HUDEP-2 (cell line): ENCODE measurements around the gene PTCH2.
"Not testable (repeated sequence)": the region's sequence is repeated elsewhere in the genome, so short reads cannot be mapped to it uniquely, and the experiment has no call there.

Experiments
- DNase-seq, 76 experiments: peaks; one replicate each; lab custom pipeline; 2025; ENCODE audit not compliant: unreplicated experiment in 76 of 76; lab: John Stamatoyannopoulos, UW

The PTCH2 gene

DNA sequence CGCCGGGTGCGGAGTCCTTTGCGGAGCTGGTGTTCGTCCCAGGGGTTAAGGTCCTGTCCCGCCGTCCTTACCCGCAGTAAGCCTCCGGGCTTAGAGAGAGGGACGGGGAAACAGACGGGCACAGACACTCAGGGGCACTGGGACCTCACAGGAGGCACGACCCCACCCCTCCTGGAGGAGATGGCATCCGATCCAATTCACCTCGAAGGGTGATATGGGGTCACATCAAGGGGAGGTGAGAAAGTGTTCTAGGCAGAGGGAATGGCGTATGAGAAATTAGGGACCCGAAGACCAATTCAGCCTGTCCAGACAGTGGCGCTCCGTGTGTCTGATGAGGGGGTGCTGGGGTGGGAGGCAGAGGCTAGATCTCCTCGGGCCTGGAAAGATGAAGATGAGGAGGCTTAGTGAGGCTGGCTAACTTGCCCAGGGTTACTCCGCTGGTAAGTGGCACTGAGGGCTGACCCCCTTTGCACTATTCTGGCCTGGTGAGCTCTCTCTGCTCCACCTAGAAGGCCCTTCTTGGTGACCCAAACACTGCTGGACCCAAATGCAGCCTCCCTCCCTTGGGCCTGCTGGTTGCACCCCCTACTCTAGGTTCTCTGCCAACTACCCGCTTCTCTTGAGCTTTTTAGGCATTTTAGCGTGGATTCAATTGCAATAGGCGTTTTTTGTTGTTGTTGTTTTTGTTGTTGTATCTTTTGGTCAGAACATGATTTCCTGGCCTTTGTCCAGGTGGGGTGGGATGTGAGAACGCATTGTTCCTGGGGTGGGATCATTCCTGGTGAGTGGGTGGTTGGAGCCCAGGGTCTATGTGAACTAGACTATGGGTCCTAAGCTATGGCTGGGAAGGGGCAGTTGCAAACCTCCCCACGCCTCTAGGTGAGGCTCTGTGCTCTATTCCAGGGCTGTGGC, 22.5 kb downstream of the PTCH2 start:
- DNase-seq: peak in 1 of 76 experiments; percentile 76

- peak in 75 of 76 experiments; percentile 66 to 96 (median 87) for DNase-seq
Measured at GRCh38 chr1:44819608-44820327, 23.3 kb downstream of the PTCH2 start.

DNA sequence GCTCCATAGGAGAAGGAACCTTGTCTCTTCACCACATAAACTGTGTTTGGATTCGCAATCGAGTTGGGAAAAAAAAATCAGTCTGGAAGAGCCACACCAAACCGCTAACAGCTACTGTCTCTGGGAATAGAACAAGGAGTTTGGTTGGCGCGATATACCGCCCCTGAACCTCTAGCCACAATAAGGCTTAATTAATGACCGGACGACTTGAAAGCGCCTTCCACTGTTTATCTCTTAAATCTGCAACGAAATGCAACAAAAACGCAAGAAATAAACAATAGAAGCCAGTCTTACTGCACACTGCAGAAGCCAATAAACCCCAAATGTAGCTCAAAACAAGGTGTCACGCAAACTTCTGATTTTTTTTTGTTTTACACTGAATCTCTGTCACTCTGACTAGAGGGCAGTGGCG, 23.9 kb downstream of the PTCH2 start:
- DNase-seq: no peak

DNA sequence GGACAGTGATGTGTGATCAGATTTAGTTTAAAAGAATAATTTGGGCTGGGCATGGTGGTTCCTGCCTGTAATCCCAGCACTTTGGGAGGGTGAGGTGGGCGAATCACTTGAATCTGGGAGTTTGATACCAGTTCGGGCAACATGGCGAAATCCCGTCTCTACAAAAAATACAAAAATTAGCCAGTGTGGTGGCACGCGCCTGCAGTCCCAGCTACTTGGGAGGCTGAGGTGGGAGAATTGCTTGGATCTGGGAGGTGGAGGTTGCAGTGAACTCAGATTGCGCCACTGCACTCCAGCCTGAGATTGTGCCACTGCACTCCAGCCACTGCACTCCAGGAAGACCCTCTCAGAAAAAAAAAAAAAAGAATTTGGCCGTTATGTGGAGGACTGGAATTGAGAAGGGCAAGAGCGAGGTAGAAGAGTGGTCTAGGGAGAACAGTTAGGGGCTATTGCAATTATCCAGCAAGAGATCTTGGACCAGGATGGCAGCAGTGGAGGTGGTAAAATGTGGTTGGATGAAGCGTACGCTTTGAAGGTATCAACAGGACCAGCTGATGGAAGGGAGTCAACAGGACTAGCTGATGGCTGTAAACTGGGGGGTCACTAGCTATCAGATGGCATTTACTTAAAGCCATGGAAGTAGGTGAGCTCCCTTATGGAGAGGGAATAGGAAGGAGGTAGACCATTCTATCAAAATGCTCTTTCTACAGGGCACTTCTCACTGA, 25.1 kb downstream of the PTCH2 start:
- DNase-seq: no peak

GRCh38 chr1:44817307-44817706, 25.7 kb downstream of the PTCH2 start:
- DNase-seq: no peak

GRCh38 chr1:44815926-44816325, 27.1 kb downstream of the PTCH2 start:
- DNase-seq: not testable (repeated sequence)

DNA sequence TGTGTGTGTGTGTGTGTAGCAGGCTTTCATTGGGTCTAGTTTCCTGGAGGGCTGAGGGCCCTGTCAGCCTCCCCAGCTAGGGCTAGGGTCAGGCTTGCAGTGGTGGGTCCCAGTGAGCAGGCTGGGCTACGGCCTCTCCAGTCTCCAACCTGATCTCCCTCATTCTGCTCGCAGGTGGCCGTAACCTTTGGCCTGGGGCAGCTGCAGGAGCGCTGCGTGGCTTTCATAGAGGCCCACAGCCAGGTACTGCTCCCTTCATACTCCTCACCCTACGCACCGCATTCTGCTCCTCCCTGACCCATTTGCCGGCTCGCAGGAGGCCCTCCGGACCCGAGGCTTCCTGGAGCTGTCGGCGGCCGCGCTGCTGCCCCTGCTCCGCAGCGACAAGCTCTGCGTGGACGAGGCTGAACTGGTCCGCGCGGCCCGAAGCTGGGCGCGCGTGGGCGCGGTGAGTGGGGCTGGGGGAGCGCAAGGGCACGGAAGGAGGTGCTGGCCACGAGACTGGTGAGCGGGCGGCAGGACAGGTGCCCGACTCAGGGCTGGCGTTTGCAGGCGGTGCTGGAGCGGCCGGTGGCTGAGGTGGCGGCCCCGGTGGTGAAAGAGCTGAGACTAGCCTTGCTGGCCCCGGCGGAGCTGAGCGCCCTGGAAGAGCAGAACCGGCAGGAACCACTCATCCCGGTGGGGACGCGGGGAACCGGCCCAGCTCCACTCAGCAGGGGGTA, 30.1 kb downstream of the PTCH2 start:
- DNase-seq: no peak

DNA sequence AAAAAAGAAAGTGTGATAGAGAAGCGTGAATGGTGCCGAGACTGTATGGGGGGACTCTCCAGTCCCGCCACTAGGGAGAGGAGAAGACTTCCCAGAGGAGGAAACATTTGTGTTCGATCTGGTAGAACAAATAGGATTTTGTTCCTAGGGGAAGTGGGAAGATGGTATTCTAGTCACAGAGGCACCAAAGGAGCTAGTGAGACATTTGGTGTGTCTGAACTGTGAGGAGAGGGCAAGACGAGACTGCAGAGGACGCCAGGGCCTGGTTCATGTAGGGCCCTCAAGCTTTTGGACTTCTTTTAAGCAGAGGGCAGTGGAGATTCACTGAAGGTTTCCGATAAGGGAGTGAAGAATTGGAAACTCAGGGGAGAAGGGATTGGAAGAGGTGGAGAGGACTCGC, 31.8 kb downstream of the PTCH2 start:
- DNase-seq: no peak

GRCh38 chr1:44810762-44811105, 32.3 kb downstream of the PTCH2 start:
- DNase-seq: not testable (repeated sequence)

- DNase-seq: peak in 30 of 76 experiments; percentile 8 to 55 (median 22)
Measured at GRCh38 chr1:44810101-44810761, 32.8 kb downstream of the PTCH2 start.

GRCh38 chr1:44808938-44809917, 33.8 kb downstream of the PTCH2 start:
- DNase-seq: peak in 27 of 76 experiments; percentile 12 to 78 (median 34)

GRCh38 chr1:44808063-44808937, 34.8 kb downstream of the PTCH2 start, which contains the start of gene BTBD19:
Gene BTBD19, plus strand, starts transcription at chr1:44808523. Its CDS starts 298 bp downstream, at chr1:44808821.
- peak in 40 of 76 experiments; percentile 17 to 73 (median 50) for DNase-seq

GRCh38 chr1:44807364-44808062, 35.5 kb downstream of the PTCH2 start:
- DNase-seq: peak in 74 of 76 experiments; percentile 43 to 95 (median 83)

DNA sequence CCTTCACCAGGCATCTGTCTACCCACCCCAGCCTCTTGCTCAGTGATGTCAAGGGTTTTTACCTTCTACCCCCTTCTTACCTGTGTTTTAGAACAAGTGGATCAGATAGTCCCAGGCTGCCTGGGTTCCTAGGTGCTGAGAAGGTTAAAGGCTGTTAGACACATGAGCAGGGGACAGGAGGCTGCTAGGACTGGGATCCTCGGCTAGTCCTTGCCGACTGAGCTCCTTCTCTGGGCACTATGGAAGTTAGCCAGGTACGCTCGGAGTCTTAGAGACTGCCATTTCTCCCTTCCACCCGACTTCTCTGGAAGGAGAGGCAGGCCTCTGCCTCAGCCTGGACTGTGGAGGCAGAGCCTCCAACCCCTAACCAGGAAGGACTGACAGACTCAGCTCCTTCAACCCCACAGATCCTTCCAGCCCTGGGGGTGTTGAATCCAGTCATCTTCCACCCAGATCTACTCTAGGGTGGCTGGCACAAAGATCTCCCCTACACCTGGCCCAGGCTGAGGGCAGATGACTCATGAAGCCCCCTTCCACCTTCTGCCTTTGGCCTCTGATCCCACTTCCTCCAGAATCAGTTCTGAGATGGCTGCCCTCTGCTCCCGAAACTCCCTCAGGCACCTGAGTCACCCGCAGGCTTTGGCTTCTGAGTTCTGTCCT, 36.2 kb downstream of the PTCH2 start, which contains the start of gene DYNLT4:
TSS of gene DYNLT4 (minus strand) at position 648 of the 660 bp plus-strand sequence. CDS start 683 bp downstream, outside the sequence.
- no peak for DNase-seq

GRCh38 chr1:44806025-44806703, 36.9 kb downstream of the PTCH2 start:
- DNase-seq: no peak
